Measurements from ENCODE around the gene FBLN7. TPM values are rescaled to one million over a fixed set of nuclear protein-coding genes. Genes with fewer than 3 reads are reported as not detected.

The FBLN7 gene
- total RNA-seq, 4 donors from 2014 or later = 4.4 to 11.8 (median 7.9) TPM

DNA sequence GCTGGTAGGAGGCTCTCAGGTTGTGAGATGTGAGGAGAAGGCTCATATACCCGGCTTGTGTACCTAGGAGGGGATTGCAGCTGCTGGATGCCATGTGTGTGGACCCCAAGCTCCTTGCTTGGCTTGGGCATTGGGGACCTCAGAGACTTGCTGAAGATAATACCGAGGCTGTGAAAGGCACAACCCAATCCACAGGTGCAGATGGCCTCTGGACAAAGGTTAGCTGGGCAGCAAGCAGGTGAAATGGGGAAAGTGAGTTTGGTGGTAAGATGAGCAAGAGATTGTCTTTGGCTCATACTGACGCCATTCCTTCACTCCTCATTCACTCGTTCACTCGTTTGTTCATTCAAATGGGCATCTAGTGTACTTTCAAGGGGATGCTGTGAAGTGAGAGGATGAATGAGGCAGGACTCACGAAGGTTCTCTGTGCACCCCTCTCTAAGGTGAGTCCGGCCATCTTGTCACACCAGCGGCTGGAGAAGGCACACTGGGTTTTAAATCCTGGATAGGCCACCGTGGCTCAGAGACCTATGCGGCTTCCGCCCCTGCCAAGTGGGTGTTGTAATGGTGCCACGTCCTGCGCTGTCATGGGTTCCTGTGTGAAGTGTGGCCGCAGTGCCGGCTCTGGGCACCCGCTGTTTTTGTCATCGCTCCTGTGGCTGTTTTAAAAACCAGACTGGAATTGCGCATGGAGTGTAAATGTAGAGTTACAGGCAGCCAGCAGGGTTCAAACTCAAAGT, 13.7 kb downstream of the FBLN7 start:
- no peak for DNase-seq
- H3K4me1 ChIP-seq = peaks cover 0 to 9% of the 10 kb centered on the region in 2 donors
- no peaks in the 10 kb centered on the region for H3K36me3 ChIP-seq
- H3K9me3 ChIP-seq = no peaks in the 10 kb centered on the region
- no peaks in the 10 kb centered on the region for H3K27me3 ChIP-seq
- TF ChIP-seq POLR2A (IDR thresholded peaks at IDR 0.05) = no peak
- TF ChIP-seq, protein P1, sequence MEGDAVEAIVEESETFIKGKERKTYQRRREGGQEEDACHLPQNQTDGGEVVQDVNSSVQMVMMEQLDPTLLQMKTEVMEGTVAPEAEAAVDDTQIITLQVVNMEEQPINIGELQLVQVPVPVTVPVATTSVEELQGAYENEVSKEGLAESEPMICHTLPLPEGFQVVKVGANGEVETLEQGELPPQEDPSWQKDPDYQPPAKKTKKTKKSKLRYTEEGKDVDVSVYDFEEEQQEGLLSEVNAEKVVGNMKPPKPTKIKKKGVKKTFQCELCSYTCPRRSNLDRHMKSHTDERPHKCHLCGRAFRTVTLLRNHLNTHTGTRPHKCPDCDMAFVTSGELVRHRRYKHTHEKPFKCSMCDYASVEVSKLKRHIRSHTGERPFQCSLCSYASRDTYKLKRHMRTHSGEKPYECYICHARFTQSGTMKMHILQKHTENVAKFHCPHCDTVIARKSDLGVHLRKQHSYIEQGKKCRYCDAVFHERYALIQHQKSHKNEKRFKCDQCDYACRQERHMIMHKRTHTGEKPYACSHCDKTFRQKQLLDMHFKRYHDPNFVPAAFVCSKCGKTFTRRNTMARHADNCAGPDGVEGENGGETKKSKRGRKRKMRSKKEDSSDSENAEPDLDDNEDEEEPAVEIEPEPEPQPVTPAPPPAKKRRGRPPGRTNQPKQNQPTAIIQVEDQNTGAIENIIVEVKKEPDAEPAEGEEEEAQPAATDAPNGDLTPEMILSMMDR (IDR thresholded peaks at IDR 0.05) = no peak
- intact Hi-C loops (cut with DNase I; ENCODE audit: low total_unique reads) = no loop called here
- peak overlapping the region in 1 of 2 donors; percentile 73 for H3K27ac ChIP-seq
- no peak overlapping the region for H3K4me3 ChIP-seq

DNA sequence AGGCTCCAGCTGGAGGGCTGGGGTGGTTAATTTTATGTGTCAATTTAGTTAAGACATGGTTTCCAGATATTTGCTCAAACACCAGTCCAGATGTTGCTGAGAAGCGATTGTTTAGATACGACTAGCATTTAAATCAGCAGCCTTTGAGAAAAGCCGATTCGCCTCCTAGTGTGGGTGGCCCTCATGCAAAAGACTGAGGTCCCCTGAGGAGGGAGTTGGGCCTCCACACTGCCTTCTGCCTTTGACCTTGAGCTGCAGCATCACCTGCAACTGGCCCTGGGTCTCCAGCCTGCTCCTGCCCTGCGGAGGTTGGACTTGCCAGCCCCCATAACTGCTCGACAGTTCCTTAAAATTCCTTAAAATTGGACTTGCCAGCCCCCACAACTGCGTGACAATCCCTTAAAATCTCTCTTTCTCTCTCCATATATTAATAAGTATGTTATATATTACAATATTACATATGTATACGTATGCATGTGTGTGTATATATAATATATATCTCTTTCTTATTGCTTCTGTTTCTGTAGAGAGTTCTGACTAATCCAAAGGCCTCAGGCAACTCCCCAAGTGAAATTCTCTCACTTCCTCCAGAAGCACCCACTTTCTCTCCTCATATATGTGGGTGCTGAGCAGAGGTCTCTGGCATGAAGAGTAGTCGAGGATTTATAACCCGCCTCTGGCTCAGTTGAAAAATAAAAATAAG, 14.4 kb downstream of the FBLN7 start:
- Histone ChIP-seq H3K27me3 (no peaks in the 10 kb centered on the region), H3K9me3 (no peaks in the 10 kb centered on the region), H3K4me1 (peaks cover 0 to 9% of the 10 kb centered on the region in 2 donors), H3K36me3 (no peaks in the 10 kb centered on the region), H3K27ac (peak overlapping the region; percentile 35 to 73), H3K4me3 (no peak overlapping the region)
- TF ChIP-seq, protein P1 (IDR thresholded peaks at IDR 0.05) = no peak
- no peak for TF ChIP-seq POLR2A (IDR thresholded peaks at IDR 0.05)
- no peak for DNase-seq
- intact Hi-C loops (cut with DNase I; ENCODE audit: low total_unique reads) = no loop called here

DNA sequence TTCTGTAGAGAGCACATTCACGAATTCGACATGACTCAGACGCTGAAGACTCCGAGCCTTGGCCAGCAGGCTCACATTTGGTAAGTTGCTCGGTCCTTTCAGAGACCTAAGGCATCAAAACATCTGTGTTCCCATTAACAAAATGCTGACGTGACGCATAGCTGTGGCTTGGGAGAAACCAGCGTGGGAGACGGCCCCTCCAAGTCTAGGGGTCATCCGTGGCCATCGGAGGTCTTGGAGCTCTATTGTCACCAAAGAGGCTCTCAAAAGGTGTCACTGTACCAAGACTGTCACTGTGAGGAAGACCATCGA, 14.9 kb downstream of the FBLN7 start:
- Histone ChIP-seq H3K9me3 (no peaks in the 10 kb centered on the region), H3K4me1 (peaks cover 0 to 9% of the 10 kb centered on the region in 2 donors), H3K36me3 (no peaks in the 10 kb centered on the region), H3K27ac (peak overlapping the region; percentile 24 to 73), H3K27me3 (no peaks in the 10 kb centered on the region), H3K4me3 (no peak overlapping the region)
- DNase-seq = peak in 1 of 2 donors; percentile 53
- TF ChIP-seq POLR2A (IDR thresholded peaks at IDR 0.05) = no peak
- TF ChIP-seq, protein P1 (IDR thresholded peaks at IDR 0.05) = no peak
- intact Hi-C loops (cut with DNase I; ENCODE audit: low total_unique reads) = no loop called here

DNA sequence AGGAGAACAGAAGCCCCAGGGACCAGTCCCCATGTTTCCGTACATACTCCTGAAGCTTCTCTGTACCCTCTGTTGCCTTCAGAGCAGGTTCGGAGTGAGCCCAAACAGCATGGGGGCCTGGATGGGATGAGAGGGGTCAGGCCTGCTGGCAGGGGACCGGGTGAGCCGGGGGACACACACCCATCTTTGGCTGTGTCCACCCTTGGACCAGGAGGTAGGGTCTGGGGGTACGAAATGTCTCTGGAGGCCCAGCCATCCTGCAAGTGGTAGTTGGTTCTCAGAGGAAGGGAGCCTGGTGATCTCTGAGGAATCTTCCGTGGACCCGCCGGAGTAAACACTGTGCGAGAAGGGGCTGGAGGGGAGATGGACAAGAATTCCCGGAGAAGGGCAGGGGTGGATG, 15.3 kb downstream of the FBLN7 start:
- TF ChIP-seq POLR2A (IDR thresholded peaks at IDR 0.05) = no peak
- TF ChIP-seq, protein P1 (IDR thresholded peaks at IDR 0.05) = no peak
- Histone ChIP-seq H3K4me1 (peaks cover 0 to 9% of the 10 kb centered on the region in 2 donors), H3K27me3 (no peaks in the 10 kb centered on the region), H3K36me3 (no peaks in the 10 kb centered on the region), H3K27ac (peak overlapping the region in 1 of 2 donors; percentile 24), H3K4me3 (no peak overlapping the region), H3K9me3 (no peaks in the 10 kb centered on the region)
- no peak for DNase-seq
- intact Hi-C loops (cut with DNase I; ENCODE audit: low total_unique reads) = no loop called here
